Neural cell (in vitro differentiated cells): Measurements from ENCODE around the gene IL12RB1. TPM values are rescaled to one million over a fixed set of nuclear protein-coding genes. Genes with fewer than 3 reads are reported as not detected.

Source experiments
- H2AFZ ChIP-seq: fragments of 200-600, 300-800 bp; sonication (generic), shearing (Covaris generic); 2 replicates; pipeline ENCODE4 v1.6.0; 2014; ENCODE audit warnings: low read depth, mild to moderate bottlenecking, antibody characterized with exemption, low read length, moderate library complexity
- H3F3A ChIP-seq: fragments of 200-600 bp; shearing (Covaris generic); 2 replicates; pipeline ENCODE4 v1.6.1; 2016; ENCODE audit warnings: mild to moderate bottlenecking, moderate library complexity, mixed read lengths, antibody characterized with exemption, low read length; ENCODE audit not compliant: insufficient read depth, poor library complexity, severe bottlenecking
- H3K27ac ChIP-seq: fragments of 200-600, 300-800 bp; sonication (generic), shearing (Covaris generic); 2 replicates; pipeline ENCODE4 v1.5.1; 2014; ENCODE audit warnings: mild to moderate bottlenecking, low read length, moderate library complexity
- H3K27me3 ChIP-seq: fragments of 300-800, 200-600 bp; sonication (generic), shearing (Covaris generic); 2 replicates; pipeline ENCODE4 v1.6.0; 2014; ENCODE audit warnings: mild to moderate bottlenecking, low read depth, low read length, moderate library complexity; ENCODE audit not compliant: insufficient read depth
- H3K36me3 ChIP-seq: fragments of 300-800, 200-600 bp; sonication (generic), shearing (Covaris generic); 2 replicates; pipeline ENCODE4 v1.5.1; 2014; ENCODE audit warnings: mild to moderate bottlenecking, antibody characterized with exemption, low read length, moderate library complexity; ENCODE audit not compliant: insufficient read depth
- H3K4me2 ChIP-seq: fragments of 300-800, 200-600 bp; sonication (generic), shearing (Covaris generic); 2 replicates; pipeline ENCODE4 v1.6.0; 2014; ENCODE audit warnings: mild to moderate bottlenecking, low read length
- H3K4me3 ChIP-seq: fragments of 300-800, 200-600 bp; sonication (generic), shearing (Covaris generic); 2 replicates; pipeline ENCODE4 v1.5.1; 2014; ENCODE audit warnings: mild to moderate bottlenecking, low read length, moderate library complexity
- H3K79me2 ChIP-seq: fragments of 200-600 bp; shearing (Covaris generic); replicated peaks from 2 replicates; pipeline ENCODE4 v1.6.0; 2014; ENCODE audit warnings: mild to moderate bottlenecking, low read length, moderate library complexity; ENCODE audit not compliant: insufficient read depth
- H3K9ac ChIP-seq: fragments of 300-800, 200-600 bp; sonication (generic), shearing (Covaris generic); 2 replicates; pipeline ENCODE4 v1.6.1; 2016; ENCODE audit warnings: mild to moderate bottlenecking, low read length, mixed read lengths
- H3K9me2 ChIP-seq: fragments of 200-600 bp; shearing (Covaris generic); 2 replicates; pipeline ENCODE4 v1.6.1; 2016; ENCODE audit warnings: mild to moderate bottlenecking, low read length, mixed read lengths; ENCODE audit not compliant: insufficient read depth
- H3K9me3 ChIP-seq: fragments of 200-600, 300-800 bp; sonication (generic), shearing (Covaris generic); 2 replicates; pipeline ENCODE4 v1.6.1; 2016; ENCODE audit warnings: mild to moderate bottlenecking, mixed run types, low read length, moderate library complexity, mixed read lengths
- H4K20me1 ChIP-seq: fragments of 200-600 bp; shearing (Covaris generic); 2 replicates; pipeline ENCODE4 v1.6.1; 2016; ENCODE audit warnings: mild to moderate bottlenecking, mixed run types; ENCODE audit not compliant: insufficient read depth
- EP300 ChIP-seq: fragments of 450-650 bp; conservative IDR thresholded peaks from 2 replicates; pipeline ENCODE4 v1.6.1; 2014; ENCODE audit warnings: antibody characterized with exemption, mild to moderate bottlenecking, moderate library complexity; ENCODE audit not compliant: poor library complexity, severe bottlenecking
- EZH2 ChIP-seq: fragments of 200-600, 300-800 bp; shearing (Covaris generic), sonication (generic); IDR thresholded peaks from 2 replicates; pipeline ENCODE4 v1.6.1; 2014; ENCODE audit warnings: antibody characterized with exemption, low read length, borderline replicate concordance, mild to moderate bottlenecking; ENCODE audit not compliant: insufficient read depth, poor library complexity, severe bottlenecking
- MXI1 ChIP-seq: fragments of 450-650 bp; conservative IDR thresholded peaks from 2 replicates; pipeline ENCODE4 v1.6.1; 2014; ENCODE audit warnings: antibody characterized with exemption, mild to moderate bottlenecking; ENCODE audit not compliant: poor library complexity, severe bottlenecking
- POLR2AphosphoS5 ChIP-seq: IDR thresholded peaks from 2 replicates; pipeline ENCODE4 v1.6.1; 2012
- RAD21 ChIP-seq: fragments of 450-650 bp; conservative IDR thresholded peaks from 2 replicates; pipeline ENCODE4 v1.6.1; 2014; ENCODE audit warnings: antibody characterized with exemption, mild to moderate bottlenecking, moderate library complexity
- SMC3 ChIP-seq: fragments of 450-650 bp; conservative IDR thresholded peaks from 2 replicates; pipeline ENCODE4 v1.6.1; 2014; ENCODE audit warnings: antibody characterized with exemption, mild to moderate bottlenecking, moderate library complexity; ENCODE audit not compliant: poor library complexity
- TAF1 ChIP-seq: IDR thresholded peaks from 2 replicates; pipeline ENCODE4 v1.6.1; 2012; ENCODE audit warnings: low read depth
- polyA plus RNA-seq: library from polyadenylated mRNA; depleted of rRNA; stranded (reverse); fragments of >200 nt; gene quantifications from 2 replicates; pipeline ENCODE4 v1.2.3, GENCODE V29; 2014
- TF ChIP-seq, protein P1 (sequence below): fragments of 450-650 bp; IDR thresholded peaks from 2 replicates; pipeline ENCODE4 v1.5.1; 2014; ENCODE audit warnings: antibody characterized with exemption, mild to moderate bottlenecking, moderate library complexity; ENCODE audit not compliant: poor library complexity, severe bottlenecking
- TF ChIP-seq, protein P2 (sequence below): IDR thresholded peaks from 2 replicates; pipeline ENCODE4 v1.6.1; 2012; ENCODE audit warnings: borderline replicate concordance

IL12RB1 gene
- polyA plus RNA-seq, 1 donor from 2014 or later: not detected

DNA sequence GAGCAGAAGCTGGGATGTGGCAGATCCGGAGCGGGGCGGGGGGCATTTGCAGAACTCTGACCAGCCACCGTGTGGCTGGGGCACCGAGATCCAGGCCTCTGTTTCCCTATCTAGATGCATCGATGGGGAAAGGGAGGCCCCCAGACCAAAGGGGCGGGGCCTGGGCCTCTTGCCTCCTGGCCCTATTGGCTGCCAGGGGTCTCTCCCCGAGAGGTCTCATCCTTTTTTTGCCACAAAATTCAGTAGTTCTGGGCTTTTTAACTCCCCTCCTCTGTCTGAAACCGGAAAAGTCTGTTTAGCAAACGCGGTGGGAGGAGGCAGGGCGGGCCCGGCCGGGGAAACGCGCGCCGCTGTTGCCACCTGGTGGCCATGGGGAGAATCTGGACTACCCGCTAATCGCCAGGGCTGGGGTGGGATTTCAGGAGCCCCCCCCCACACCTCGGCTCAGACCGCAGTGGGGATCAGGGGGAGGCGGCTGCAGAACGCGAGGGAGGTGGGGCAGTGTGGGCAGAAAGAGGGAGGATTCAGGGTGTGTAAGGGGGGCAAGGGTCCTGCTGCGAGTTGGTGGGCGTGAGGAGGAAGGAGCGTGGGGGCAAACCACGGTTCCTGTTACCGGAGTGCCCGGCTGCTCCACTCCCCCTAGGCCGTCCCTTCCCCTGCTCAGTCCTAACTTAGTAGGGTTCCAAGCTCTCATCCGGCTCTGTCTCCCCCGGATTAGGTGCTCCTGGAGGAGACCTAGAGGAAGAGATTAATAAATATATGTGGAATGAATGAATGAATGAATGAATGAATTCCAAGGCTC, 28.3 kb downstream of the IL12RB1 start:
- Histone ChIP-seq H3F3A (no peaks in the 10 kb centered on the region), H3K4me2 (no peak overlapping the region), H2AFZ (no peak overlapping the region), H3K4me3 (peak overlapping the region; percentile 55), H3K9me3 (no peaks in the 10 kb centered on the region), H3K27me3 (no peaks in the 10 kb centered on the region), H3K79me2 (no peaks in the 10 kb centered on the region), H3K9ac (peak overlapping the region; percentile 34), H3K36me3 (no peaks in the 10 kb centered on the region), H4K20me1 (no peaks in the 10 kb centered on the region), H3K9me2 (no peaks in the 10 kb centered on the region), H3K27ac (no peak overlapping the region)
- TF ChIP-seq RAD21 (peak; percentile 82), SMC3 (peak; percentile 89), EP300 (no peak), TAF1 (no peak), MXI1 (peak; percentile 20), EZH2 (no peak), POLR2AphosphoS5 (no peak)
- TF ChIP-seq, protein P1, sequence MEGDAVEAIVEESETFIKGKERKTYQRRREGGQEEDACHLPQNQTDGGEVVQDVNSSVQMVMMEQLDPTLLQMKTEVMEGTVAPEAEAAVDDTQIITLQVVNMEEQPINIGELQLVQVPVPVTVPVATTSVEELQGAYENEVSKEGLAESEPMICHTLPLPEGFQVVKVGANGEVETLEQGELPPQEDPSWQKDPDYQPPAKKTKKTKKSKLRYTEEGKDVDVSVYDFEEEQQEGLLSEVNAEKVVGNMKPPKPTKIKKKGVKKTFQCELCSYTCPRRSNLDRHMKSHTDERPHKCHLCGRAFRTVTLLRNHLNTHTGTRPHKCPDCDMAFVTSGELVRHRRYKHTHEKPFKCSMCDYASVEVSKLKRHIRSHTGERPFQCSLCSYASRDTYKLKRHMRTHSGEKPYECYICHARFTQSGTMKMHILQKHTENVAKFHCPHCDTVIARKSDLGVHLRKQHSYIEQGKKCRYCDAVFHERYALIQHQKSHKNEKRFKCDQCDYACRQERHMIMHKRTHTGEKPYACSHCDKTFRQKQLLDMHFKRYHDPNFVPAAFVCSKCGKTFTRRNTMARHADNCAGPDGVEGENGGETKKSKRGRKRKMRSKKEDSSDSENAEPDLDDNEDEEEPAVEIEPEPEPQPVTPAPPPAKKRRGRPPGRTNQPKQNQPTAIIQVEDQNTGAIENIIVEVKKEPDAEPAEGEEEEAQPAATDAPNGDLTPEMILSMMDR: peak; percentile 91
- TF ChIP-seq, protein P2, sequence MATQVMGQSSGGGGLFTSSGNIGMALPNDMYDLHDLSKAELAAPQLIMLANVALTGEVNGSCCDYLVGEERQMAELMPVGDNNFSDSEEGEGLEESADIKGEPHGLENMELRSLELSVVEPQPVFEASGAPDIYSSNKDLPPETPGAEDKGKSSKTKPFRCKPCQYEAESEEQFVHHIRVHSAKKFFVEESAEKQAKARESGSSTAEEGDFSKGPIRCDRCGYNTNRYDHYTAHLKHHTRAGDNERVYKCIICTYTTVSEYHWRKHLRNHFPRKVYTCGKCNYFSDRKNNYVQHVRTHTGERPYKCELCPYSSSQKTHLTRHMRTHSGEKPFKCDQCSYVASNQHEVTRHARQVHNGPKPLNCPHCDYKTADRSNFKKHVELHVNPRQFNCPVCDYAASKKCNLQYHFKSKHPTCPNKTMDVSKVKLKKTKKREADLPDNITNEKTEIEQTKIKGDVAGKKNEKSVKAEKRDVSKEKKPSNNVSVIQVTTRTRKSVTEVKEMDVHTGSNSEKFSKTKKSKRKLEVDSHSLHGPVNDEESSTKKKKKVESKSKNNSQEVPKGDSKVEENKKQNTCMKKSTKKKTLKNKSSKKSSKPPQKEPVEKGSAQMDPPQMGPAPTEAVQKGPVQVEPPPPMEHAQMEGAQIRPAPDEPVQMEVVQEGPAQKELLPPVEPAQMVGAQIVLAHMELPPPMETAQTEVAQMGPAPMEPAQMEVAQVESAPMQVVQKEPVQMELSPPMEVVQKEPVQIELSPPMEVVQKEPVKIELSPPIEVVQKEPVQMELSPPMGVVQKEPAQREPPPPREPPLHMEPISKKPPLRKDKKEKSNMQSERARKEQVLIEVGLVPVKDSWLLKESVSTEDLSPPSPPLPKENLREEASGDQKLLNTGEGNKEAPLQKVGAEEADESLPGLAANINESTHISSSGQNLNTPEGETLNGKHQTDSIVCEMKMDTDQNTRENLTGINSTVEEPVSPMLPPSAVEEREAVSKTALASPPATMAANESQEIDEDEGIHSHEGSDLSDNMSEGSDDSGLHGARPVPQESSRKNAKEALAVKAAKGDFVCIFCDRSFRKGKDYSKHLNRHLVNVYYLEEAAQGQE: no peak

DNA sequence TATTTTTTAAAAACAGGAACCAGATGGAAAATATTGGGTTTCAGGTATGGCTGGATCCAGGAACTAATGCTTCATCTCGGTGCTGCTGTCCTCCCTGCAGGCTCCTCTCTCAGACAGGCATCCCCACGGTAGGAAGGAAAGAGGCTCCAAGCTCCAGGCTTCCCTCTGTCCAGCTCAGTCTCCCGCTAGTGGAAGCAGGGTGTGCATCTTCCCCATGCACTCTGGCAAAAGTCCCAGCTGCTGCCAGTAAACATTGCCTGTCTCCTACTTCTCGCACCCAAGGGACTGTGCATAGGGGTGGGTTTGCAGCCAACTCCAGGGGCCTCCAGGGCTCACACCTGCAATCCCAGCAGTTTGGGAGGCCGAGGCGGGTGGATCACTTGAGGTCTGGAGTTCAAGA, 29.2 kb downstream of the IL12RB1 start:
- H3K9me2 ChIP-seq: no peaks in the 10 kb centered on the region
- no peaks in the 10 kb centered on the region for H3K79me2 ChIP-seq
- no peak for TF ChIP-seq EP300
- no peak for TF ChIP-seq RAD21
- no peak for TF ChIP-seq SMC3
- TF ChIP-seq, protein P2: no peak
- no peak for TF ChIP-seq POLR2AphosphoS5
- TF ChIP-seq, protein P1: no peak
- TF ChIP-seq MXI1: no peak
- TF ChIP-seq EZH2: no peak
- TF ChIP-seq TAF1: no peak
- H2AFZ ChIP-seq: no peak overlapping the region
- no peaks in the 10 kb centered on the region for H3K9me3 ChIP-seq
- H3K27ac ChIP-seq: no peak overlapping the region
- H3K9ac ChIP-seq: no peak overlapping the region
- no peak overlapping the region for H3K4me3 ChIP-seq
- H3F3A ChIP-seq: no peaks in the 10 kb centered on the region
- no peaks in the 10 kb centered on the region for H3K36me3 ChIP-seq
- no peak overlapping the region for H3K4me2 ChIP-seq
- H3K27me3 ChIP-seq: no peaks in the 10 kb centered on the region
- H4K20me1 ChIP-seq: no peaks in the 10 kb centered on the region
